Mesenchymal stem cell (in vitro differentiated cells and primary cell): ENCODE measurements around the gene KRTAP10-1.

Experiments used
- DNase-seq: peaks from one replicate; pipeline ENCODE4 v3.0.0-alpha.2; 2013
- H2AFZ ChIP-seq: one replicate; pipeline ENCODE4 v1.6.1; 2013; ENCODE audit warnings: low read depth, mild to moderate bottlenecking, control low read depth, inconsistent platforms, low read length, moderate library complexity
- H2AK5ac ChIP-seq: 2 replicates; pipeline ENCODE4 v1.6.1; 2013; ENCODE audit warnings: low read length, moderate library complexity, mild to moderate bottlenecking, inconsistent platforms; ENCODE audit not compliant: severe bottlenecking
- H2BK120ac ChIP-seq: one replicate; pipeline ENCODE4 v1.6.1; 2013; ENCODE audit warnings: low read depth, mild to moderate bottlenecking, inconsistent platforms, low read length, moderate library complexity
- H2BK12ac ChIP-seq, 2 experiments: one replicate each; pipeline ENCODE4 v1.6.1; 2013; ENCODE audit warnings: inconsistent platforms in 2 of 2, low read length in 2 of 2, mild to moderate bottlenecking in 2 of 2, moderate library complexity in 2 of 2, control low read depth in 1 of 2
- H2BK15ac ChIP-seq: one replicate; pipeline ENCODE4 v1.6.1; 2013; ENCODE audit warnings: mild to moderate bottlenecking, low read depth, inconsistent platforms; ENCODE audit not compliant: poor library complexity, severe bottlenecking
- H2BK5ac ChIP-seq: 2 replicates; pipeline ENCODE4 v1.6.1; 2013; ENCODE audit warnings: low read depth, mild to moderate bottlenecking, low read length, control low read depth, inconsistent platforms; ENCODE audit not compliant: poor library complexity, severe bottlenecking
- H3K14ac ChIP-seq, 2 experiments: one replicate each; pipeline ENCODE4 v1.6.1; 2013; ENCODE audit warnings: inconsistent platforms in 2 of 2, low read length in 2 of 2, control low read depth in 1 of 2, mild to moderate bottlenecking in 1 of 2, moderate library complexity in 1 of 2
- H3K18ac ChIP-seq, 2 experiments: one replicate each; pipeline ENCODE4 v1.6.1; 2013; ENCODE audit warnings: inconsistent platforms in 2 of 2, low read length in 2 of 2, control low read depth in 1 of 2, low read depth in 1 of 2, mild to moderate bottlenecking in 1 of 2
- H3K23ac ChIP-seq, 2 experiments: one replicate each; pipeline ENCODE4 v1.6.1; 2013; ENCODE audit warnings: inconsistent platforms in 2 of 2, low read length in 2 of 2, mild to moderate bottlenecking in 2 of 2, moderate library complexity in 2 of 2, control low read depth in 1 of 2
- H3K27ac ChIP-seq: 2 replicates; pipeline ENCODE4 v1.5.1; 2013; ENCODE audit warnings: mild to moderate bottlenecking, moderate library complexity, low read length, control low read depth, inconsistent platforms; ENCODE audit not compliant: poor library complexity, severe bottlenecking
- H3K27me3 ChIP-seq, 2 experiments: 2 replicates each; pipeline versions ENCODE4 v1.6.1 to v1.7.0; 2013; ENCODE audit warnings: low read length in 2 of 2, mild to moderate bottlenecking in 2 of 2, moderate library complexity in 2 of 2, control low read depth in 1 of 2, inconsistent platforms in 1 of 2; ENCODE audit not compliant: control insufficient read depth in 1 of 2, insufficient read depth in 1 of 2
- H3K36me3 ChIP-seq, 2 experiments: 2 replicates each; pipeline versions ENCODE4 v1.6.1 to v1.7.0; 2013; ENCODE audit warnings: low read length in 2 of 2, control low read depth in 1 of 2, inconsistent platforms in 1 of 2, low read depth in 1 of 2, mild to moderate bottlenecking in 1 of 2; ENCODE audit not compliant: insufficient read depth in 2 of 2, control insufficient read depth in 1 of 2
- H3K4ac ChIP-seq, 2 experiments: one replicate each; pipeline ENCODE4 v1.6.1; 2013; ENCODE audit warnings: inconsistent platforms in 2 of 2, low read length in 2 of 2, mild to moderate bottlenecking in 2 of 2, moderate library complexity in 2 of 2, control low read depth in 1 of 2, low read depth in 1 of 2
- H3K4me1 ChIP-seq: 2 replicates; pipeline ENCODE4 v1.6.1; 2013; ENCODE audit warnings: low read depth, low read length, control low read depth; ENCODE audit not compliant: control insufficient read depth, insufficient read depth
- H3K4me2 ChIP-seq: 2 replicates; pipeline ENCODE4 v1.6.1; 2013; ENCODE audit warnings: low read length, mild to moderate bottlenecking, inconsistent platforms; ENCODE audit not compliant: poor library complexity, severe bottlenecking
- H3K4me3 ChIP-seq, 2 experiments: 2 replicates each; pipeline versions ENCODE4 v1.5.1 to v1.7.0; 2013; ENCODE audit warnings: low read length in 2 of 2, mild to moderate bottlenecking in 2 of 2, control low read depth in 1 of 2, low read depth in 1 of 2; ENCODE audit not compliant: insufficient read depth in 1 of 2
- H3K79me1 ChIP-seq: replicated peaks from 2 replicates; pipeline ENCODE4 v1.6.1; 2013; ENCODE audit warnings: mild to moderate bottlenecking, control low read depth, low read length, inconsistent platforms; ENCODE audit not compliant: poor library complexity, severe bottlenecking
- H3K9ac ChIP-seq: 2 replicates; pipeline ENCODE4 v1.7.0; 2013; ENCODE audit warnings: mild to moderate bottlenecking, low read length, moderate library complexity
- H3K9me3 ChIP-seq: 2 replicates; pipeline ENCODE4 v1.7.0; 2013; ENCODE audit warnings: mild to moderate bottlenecking, low read length; ENCODE audit not compliant: control insufficient read depth
- H4K8ac ChIP-seq: one replicate; pipeline ENCODE4 v1.6.1; 2013; ENCODE audit warnings: inconsistent platforms, mild to moderate bottlenecking, low read length, moderate library complexity
- H4K91ac ChIP-seq: one replicate; pipeline ENCODE4 v1.6.1; 2013; ENCODE audit warnings: mild to moderate bottlenecking, low read length, inconsistent platforms
- WGBS: methylation state at CpG from one replicate; pipeline ENCODE4 v1.1.7; 2013; ENCODE audit warnings: mixed read lengths; 5-methylcytosine and 5-hydroxymethylcytosine counted together

Gene KRTAP10-1

DNA sequence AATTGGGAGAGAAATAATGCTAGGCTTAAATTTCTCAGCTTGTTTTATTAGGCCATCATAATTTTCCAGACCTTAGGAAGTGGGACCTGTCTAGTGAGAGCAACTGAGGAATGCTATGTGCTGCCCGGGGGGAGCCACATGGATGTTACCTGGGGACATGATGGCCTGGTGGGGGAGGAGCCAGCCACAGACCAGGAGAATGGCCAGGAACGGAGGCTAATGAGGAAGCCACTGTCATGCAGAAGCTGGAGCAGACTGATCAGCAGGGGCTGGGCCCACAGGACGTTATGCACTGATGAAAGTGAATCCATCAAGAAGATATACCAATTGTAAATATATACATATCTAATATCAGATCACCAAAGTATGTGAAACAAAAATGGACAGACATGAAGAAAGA lies 4.6 kb upstream of the KRTAP10-1 start:
- WGBS: 81% methylated on average over 1 of the region's 3 CpGs
- H2AK5ac ChIP-seq: no peak overlapping the region

GRCh38 chr21:44542716-44543115 lies 2.7 kb upstream of the KRTAP10-1 start:
- Histone ChIP-seq H4K91ac (no peak overlapping the region), H3K79me1 (no peaks in the 10 kb centered on the region), H3K4me1 (no peaks in the 10 kb centered on the region), H2BK15ac (no peak overlapping the region), H3K14ac (no peak overlapping the region), H3K9me3 (peaks cover 24% of the 10 kb centered on the region), H3K36me3 (no peaks in the 10 kb centered on the region), H2AK5ac (no peak overlapping the region), H3K4me3 (no peak overlapping the region), H3K18ac (no peak overlapping the region), H3K23ac (no peak overlapping the region), H2BK5ac (no peak overlapping the region), H3K9ac (no peak overlapping the region), H3K4ac (no peak overlapping the region), H2AFZ (no peak overlapping the region), H3K27me3 (peaks cover 4 to 8% of the 10 kb centered on the region in 2 experiments), H3K4me2 (no peak overlapping the region), H2BK12ac (no peak overlapping the region), H4K8ac (no peak overlapping the region), H2BK120ac (no peak overlapping the region), H3K27ac (no peak overlapping the region)
- whole genome bisulfite sequencing: 50% methylated on average over 1 of the region's 1 CpG
- DNase-seq: no peak

More for the DNA sequence above, 4.6 kb upstream of the KRTAP10-1 start:
- no peak overlapping the region for H3K9ac ChIP-seq
- no peaks in the 10 kb centered on the region for H3K36me3 ChIP-seq
- no peaks in the 10 kb centered on the region for H3K79me1 ChIP-seq
- H4K8ac ChIP-seq: no peak overlapping the region
- no peak overlapping the region for H3K27ac ChIP-seq
- H2AFZ ChIP-seq: no peak overlapping the region
- no peak for DNase-seq
- no peak overlapping the region for H3K4ac ChIP-seq
- H2BK12ac ChIP-seq: no peak overlapping the region
- H3K14ac ChIP-seq: no peak overlapping the region
- no peaks in the 10 kb centered on the region for H3K4me1 ChIP-seq
- H3K27me3 ChIP-seq: peaks cover 4 to 23% of the 10 kb centered on the region in 2 experiments
- no peak overlapping the region for H3K23ac ChIP-seq
- no peak overlapping the region for H3K18ac ChIP-seq
- no peak overlapping the region for H3K4me2 ChIP-seq
- no peak overlapping the region for H3K4me3 ChIP-seq
- H4K91ac ChIP-seq: no peak overlapping the region
- no peak overlapping the region for H2BK5ac ChIP-seq
- peaks cover 26% of the 10 kb centered on the region for H3K9me3 ChIP-seq
- H2BK120ac ChIP-seq: no peak overlapping the region
- H2BK15ac ChIP-seq: no peak overlapping the region

DNA sequence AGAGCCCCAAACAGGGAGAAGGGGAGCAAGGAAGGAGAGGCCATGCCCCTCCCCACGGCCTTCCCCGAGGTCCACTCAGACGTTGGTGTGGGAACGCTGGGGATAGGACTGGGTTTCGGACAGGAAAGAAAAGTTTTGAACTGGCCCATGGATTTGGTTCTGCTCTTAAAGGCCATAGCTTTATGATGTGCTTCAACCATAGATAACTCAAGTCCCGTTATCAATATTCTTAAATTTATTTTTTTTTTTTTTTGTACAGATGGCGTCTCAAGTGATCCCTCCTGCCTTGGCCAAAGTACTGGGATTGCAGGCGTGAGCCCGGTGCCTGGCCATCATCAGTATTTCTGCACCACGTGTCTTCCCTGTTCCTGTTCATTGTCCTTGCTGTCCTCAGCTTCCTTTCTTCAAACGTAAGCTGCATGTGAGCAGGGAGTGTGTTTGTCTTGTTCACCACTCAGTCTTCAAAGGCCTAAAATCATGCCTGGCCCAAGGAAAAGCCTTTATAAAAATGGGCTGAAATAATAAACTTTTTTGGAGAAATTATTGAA lies 820 bp upstream of the KRTAP10-1 start:
- Histone ChIP-seq H3K18ac (no peak overlapping the region), H3K4me2 (no peak overlapping the region), H2AK5ac (no peak overlapping the region), H2AFZ (no peak overlapping the region), H3K27ac (no peak overlapping the region), H3K4ac (no peak overlapping the region), H3K9ac (no peak overlapping the region), H4K8ac (no peak overlapping the region), H2BK5ac (no peak overlapping the region), H3K14ac (no peak overlapping the region), H3K79me1 (no peaks in the 10 kb centered on the region), H3K23ac (no peak overlapping the region), H3K4me3 (no peak overlapping the region), H3K36me3 (no peaks in the 10 kb centered on the region), H2BK120ac (no peak overlapping the region), H3K4me1 (no peaks in the 10 kb centered on the region), H3K27me3 (peaks cover 4% of the 10 kb centered on the region in 2 experiments), H3K9me3 (peaks cover 16% of the 10 kb centered on the region), H2BK12ac (no peak overlapping the region), H4K91ac (no peak overlapping the region), H2BK15ac (no peak overlapping the region)
- 89% methylated on average over 11 of the region's 11 CpGs for WGBS
- DNase-seq: no peak

GRCh38 chr21:44539046-44539445 lies 949 bp downstream of the KRTAP10-1 start:
- no peak overlapping the region for H2AFZ ChIP-seq
- no peak overlapping the region for H2AK5ac ChIP-seq
- H3K27ac ChIP-seq: no peak overlapping the region
- H3K23ac ChIP-seq: no peak overlapping the region
- H3K4ac ChIP-seq: no peak overlapping the region
- H3K9me3 ChIP-seq: peaks cover 16% of the 10 kb centered on the region
- no peak overlapping the region for H3K4me3 ChIP-seq
- H2BK120ac ChIP-seq: no peak overlapping the region
- H3K4me1 ChIP-seq: no peaks in the 10 kb centered on the region
- no peaks in the 10 kb centered on the region for H3K79me1 ChIP-seq
- H3K9ac ChIP-seq: no peak overlapping the region
- H3K36me3 ChIP-seq: no peaks in the 10 kb centered on the region
- H2BK12ac ChIP-seq: no peak overlapping the region
- no peak overlapping the region for H3K14ac ChIP-seq
- 70% methylated on average over 14 of the region's 14 CpGs for WGBS
- H4K91ac ChIP-seq: no peak overlapping the region
- H4K8ac ChIP-seq: no peak overlapping the region
- peaks cover 4 to 9% of the 10 kb centered on the region in 2 experiments for H3K27me3 ChIP-seq
- no peak overlapping the region for H2BK15ac ChIP-seq
- H3K4me2 ChIP-seq: no peak overlapping the region
- H3K18ac ChIP-seq: no peak overlapping the region
- no peak for DNase-seq
- no peak overlapping the region for H2BK5ac ChIP-seq
